HG03457 (cell line): Measurements from ENCODE around the gene CYP19A1.

Experiments
- ATAC-seq: cut with Tn5 transposase; IDR thresholded peaks from one replicate; pipeline ENCODE4 v1.9.1; 2021; ENCODE audit warnings: moderate number of reproducible peaks; ENCODE audit not compliant: unreplicated experiment

CYP19A1 gene

GRCh38 chr15:51224428-51224827, 114.0 kb downstream of the CYP19A1 start:
- ATAC-seq, result no peak

GRCh38 chr15:51223771-51224229, 114.6 kb downstream of the CYP19A1 start:
- ATAC-seq, result no peak

- ATAC-seq, result no peak
These were observed 120.0 kb downstream of the CYP19A1 start for GRCh38 chr15:51218299-51218938.

DNA sequence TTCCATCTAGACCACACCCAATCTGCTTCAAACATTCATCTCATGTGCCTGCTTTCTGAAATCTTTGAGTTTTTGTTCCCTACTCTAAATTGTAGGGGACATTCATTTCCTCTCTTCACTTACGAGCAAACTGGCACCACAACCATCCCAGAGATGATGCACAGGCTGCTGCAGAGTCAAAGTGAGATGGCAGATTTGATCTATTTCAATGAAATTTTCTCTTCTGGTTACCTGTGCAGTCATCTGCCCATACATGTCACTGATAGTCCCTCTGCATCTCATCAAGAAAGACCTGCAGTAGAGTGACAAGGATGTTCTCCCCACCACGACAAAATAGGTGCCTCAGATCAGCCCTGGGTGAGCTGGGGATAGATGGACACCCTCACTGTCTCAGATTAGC, 125.5 kb downstream of the CYP19A1 start:
- no peak for ATAC-seq

DNA sequence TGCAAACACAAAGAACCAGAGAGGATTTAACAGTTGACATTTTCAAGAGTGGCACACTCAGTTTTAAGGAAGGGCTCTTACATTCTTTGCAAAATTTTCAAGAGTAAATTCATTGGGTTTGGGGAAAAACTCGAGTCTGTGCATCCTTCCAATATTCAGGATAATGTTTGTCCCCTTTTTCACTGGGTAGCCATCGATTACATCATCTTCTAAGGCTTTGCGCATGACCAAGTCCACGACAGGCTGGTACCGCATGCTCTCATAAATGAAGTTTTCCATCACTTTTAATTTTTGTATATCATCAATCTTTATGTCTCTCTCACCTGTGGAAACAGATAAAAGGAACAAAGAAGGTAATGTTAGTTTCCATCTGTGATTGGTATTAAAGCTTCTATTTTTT, 126.2 kb downstream of the CYP19A1 start:
- ATAC-seq, result no peak

GRCh38 chr15:51205050-51205975, 133.1 kb downstream of the CYP19A1 start:
- ATAC-seq, result no peak

- ATAC-seq, result no peak
These were observed 134.6 kb downstream of the CYP19A1 start for GRCh38 chr15:51203797-51204196.

DNA sequence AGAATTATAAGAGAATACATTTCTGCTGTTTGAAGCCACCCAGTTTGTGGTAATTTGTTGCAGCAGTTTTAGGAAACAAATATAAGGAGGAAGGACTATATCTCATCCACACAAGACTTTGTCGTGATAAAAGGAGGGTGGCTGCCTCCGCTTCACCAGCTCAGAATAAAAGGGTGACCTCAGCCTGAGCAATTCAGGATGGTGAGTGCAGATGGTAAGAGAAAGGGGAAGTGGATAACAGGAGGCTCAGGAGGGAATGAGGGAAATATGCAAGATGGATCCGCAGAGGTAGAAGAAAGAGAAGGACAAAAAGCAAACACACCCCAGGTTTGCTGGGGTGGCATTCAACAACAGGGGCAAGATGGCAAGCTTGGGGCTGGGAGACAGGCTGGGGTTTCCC, 135.6 kb downstream of the CYP19A1 start:
- no peak for ATAC-seq

DNA sequence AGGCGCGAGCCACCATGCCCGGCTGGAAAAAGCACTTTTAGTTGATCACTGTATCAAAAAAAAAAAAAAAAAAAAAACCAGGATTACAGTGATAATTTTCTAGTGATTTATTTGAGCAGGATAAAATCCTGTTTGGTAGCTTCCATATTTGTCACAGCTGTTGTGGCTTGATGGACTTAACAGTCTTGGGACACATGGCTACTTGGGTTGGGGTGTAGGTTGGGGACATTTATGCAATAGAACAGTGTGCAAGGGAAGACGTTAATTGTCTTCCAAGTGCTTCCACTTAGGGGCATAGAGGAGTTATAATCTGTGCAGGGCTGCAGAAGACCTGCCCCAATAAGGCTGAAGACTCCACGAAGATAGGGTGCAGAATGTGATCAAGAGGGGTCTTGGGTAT, 136.8 kb downstream of the CYP19A1 start:
- no peak for ATAC-seq

DNA sequence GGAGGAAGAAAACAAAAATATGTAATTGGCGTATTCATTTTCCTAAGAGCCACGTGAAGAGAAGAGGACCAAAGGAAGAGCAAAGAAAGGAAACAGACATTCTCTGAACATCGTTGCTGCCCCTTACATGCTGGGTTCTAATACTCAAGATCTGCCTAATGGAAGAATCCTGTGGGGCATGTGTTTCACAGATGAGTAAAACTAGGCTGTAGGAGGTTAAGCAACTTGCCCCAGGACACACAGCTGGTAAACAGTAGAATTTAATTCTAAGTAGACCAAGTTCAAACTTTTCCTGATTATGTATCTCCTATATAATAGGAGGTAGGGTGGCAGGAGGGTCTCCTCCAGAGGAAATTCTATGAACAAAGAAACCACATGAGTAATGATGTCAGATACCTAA, 137.6 kb downstream of the CYP19A1 start:
- ATAC-seq, result no peak

- no peak for ATAC-seq
These were observed 138.9 kb downstream of the CYP19A1 start for GRCh38 chr15:51199541-51199940.

- ATAC-seq, result no peak
These were observed 139.6 kb downstream of the CYP19A1 start for GRCh38 chr15:51198701-51199232.

DNA sequence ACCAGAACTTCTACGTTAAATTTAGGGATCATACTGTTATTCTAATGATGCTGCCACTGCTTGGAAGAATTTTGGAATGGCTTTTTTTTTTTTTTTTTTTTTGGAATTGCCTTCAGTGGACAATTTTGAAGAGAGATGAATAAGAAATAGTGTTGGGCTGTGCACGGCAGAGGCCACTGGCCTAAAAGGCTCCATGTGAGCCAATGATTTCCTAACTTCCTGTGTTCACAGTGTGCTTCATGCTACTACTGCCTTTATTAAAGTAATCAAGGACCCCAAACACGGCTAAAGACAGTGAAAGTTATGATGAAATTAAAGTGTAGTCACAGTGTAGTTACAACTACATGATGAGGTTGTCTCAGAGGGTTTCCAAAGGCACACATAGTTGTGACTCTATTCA, 142.9 kb downstream of the CYP19A1 start:
- ATAC-seq, result no peak

GRCh38 chr15:51193979-51194378, 144.4 kb downstream of the CYP19A1 start:
- no peak for ATAC-seq

GRCh38 chr15:51193526-51193925, 144.9 kb downstream of the CYP19A1 start:
- ATAC-seq, result no peak

- no peak for ATAC-seq
These were observed 145.7 kb downstream of the CYP19A1 start for GRCh38 chr15:51192521-51193280.

DNA sequence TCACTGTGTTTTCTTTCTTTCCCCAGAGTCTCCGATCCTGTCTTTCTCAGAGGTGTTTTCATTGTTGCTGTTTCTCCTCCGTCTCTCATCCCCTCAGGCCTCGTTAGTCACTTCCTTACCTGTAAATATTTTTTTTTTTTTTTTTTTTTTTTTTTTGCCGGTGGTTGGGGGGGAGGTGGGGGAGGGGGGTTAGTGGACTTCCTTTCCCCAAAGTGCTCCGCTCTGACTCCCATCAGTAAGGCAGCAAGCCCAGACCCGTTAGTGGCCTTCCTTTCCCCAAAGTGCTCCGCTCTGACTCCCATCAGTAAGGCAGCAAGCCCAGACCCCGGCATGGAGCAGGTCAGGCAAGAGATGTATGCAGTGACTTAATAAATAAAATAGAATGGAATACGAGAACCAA, 146.6 kb downstream of the CYP19A1 start:
- ATAC-seq, result no peak

DNA sequence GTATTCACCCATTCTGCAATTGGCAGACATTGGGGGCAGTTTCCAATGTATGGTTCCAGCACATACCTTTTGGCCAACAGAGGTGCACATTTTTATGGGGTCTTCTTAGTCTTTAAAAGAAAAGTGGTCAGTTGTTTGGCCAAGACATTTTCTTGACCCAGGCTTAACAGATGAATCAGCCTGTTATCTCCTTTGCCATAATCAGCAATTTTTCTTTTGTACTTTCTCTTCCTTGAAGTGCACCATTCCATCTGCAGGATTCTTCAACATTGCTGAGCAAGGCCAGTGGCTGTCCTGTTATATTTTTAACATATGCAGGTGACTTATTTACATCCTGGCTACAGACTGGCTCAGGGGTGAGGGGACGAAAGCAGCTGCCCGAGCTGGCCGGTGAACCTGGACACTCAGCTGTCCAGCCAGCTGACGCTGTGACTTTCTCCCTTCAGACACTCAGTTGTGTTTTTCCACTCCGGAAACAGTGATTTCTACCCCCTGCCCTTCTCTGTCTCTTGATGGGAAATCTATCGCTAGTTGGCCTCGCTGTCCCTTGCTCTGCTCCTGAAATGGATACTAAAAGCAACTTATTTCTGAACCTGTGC, 147.2 kb downstream of the CYP19A1 start:
- no peak for ATAC-seq

GRCh38 chr15:51190424-51191068, 147.8 kb downstream of the CYP19A1 start:
- no peak for ATAC-seq

DNA sequence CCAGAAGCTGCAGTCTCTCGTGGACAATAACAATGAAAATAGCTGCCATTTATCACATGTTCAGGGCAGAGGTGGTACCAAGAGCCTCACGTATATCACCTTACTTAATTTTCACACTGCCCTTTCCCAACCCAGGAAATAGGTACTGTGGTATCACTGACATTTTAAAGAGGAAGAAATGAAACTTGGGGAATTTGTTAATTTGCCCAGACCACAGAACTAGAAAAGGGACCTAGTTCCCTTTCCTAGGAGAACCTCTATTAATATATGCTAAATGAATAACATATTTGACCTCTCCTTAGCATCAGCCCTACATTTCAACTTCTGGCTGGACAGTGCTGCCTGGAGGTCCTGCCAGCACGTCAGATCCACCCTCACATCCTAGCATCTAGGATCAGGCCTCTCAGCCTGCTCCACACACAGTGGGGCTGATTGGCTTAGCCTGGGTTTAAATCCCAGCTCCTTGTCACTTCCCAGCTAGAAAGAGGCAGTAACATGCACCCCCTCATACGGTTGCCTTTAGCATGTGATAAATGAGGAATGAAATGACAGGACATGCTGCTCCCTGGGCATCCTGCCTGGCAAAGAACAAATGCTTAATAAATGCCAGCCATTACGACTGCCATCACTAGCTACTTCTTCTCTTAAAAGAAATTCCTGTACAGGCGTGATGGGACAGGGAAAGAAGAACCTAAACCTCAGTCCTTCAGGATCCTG, 148.6 kb downstream of the CYP19A1 start:
- no peak for ATAC-seq
